ENCODE data around the gene MYMX. TPM values are rescaled to one million over a fixed set of nuclear protein-coding genes. Genes with fewer than 3 reads are reported as not detected.

The MYMX gene
- total and polyA plus RNA-seq, 2 of the 13 experiments (the other 11 are each of a cell fraction or from before 2014, with no cell fraction given) = not detected

DNA sequence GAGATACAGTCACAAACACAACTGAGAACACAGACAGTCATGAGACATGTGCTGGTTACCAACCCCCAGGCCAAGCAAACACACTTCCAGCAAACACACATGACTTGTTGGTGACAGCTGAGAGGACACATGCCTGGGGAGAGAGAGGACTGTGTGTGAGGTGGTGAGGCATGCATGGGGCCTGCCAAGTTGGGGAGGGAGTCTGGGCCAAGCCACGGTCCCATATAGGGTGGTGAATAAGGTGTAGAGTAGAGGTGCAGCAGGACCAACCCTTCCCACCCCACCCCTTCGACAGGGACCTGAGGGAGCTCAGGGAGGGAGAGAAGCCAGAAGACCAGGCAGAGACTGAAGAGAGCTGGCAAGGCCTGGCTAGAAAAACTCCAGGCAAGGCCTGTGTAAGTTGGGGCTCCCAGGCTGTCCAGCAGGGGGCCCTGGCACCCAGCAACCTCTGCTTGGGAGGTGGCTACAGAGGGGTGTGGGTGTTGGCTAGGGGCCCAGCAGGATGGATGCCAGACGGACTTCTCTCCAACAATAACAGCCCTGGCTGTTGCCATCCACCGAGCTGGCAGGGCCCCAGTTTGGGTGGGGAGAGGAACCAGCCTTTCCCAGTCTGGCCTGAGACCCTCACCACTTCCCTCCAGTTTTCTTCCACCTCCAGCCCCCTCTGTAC is 4.7 kb downstream of the MYMX start (continued):
- TF ChIP-seq, protein P1, sequence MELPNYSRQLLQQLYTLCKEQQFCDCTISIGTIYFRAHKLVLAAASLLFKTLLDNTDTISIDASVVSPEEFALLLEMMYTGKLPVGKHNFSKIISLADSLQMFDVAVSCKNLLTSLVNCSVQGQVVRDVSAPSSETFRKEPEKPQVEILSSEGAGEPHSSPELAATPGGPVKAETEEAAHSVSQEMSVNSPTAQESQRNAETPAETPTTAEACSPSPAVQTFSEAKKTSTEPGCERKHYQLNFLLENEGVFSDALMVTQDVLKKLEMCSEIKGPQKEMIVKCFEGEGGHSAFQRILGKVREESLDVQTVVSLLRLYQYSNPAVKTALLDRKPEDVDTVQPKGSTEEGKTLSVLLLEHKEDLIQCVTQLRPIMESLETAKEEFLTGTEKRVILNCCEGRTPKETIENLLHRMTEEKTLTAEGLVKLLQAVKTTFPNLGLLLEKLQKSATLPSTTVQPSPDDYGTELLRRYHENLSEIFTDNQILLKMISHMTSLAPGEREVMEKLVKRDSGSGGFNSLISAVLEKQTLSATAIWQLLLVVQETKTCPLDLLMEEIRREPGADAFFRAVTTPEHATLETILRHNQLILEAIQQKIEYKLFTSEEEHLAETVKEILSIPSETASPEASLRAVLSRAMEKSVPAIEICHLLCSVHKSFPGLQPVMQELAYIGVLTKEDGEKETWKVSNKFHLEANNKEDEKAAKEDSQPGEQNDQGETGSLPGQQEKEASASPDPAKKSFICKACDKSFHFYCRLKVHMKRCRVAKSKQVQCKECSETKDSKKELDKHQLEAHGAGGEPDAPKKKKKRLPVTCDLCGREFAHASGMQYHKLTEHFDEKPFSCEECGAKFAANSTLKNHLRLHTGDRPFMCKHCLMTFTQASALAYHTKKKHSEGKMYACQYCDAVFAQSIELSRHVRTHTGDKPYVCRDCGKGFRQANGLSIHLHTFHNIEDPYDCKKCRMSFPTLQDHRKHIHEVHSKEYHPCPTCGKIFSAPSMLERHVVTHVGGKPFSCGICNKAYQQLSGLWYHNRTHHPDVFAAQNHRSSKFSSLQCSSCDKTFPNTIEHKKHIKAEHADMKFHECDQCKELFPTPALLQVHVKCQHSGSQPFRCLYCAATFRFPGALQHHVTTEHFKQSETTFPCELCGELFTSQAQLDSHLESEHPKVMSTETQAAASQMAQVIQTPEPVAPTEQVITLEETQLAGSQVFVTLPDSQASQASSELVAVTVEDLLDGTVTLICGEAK (IDR thresholded peaks at IDR 0.05) = no peak
- TF ChIP-seq, protein P1 (CRISPR knock-in tag; IDR thresholded peaks at IDR 0.05) = no peak; the same call in 1 of the 2 replicates
- TF ChIP-seq ZNF234 (CRISPR knock-in tag; conservative IDR thresholded peaks at IDR 0.05) = no peak
- TF ChIP-seq, protein P2, sequence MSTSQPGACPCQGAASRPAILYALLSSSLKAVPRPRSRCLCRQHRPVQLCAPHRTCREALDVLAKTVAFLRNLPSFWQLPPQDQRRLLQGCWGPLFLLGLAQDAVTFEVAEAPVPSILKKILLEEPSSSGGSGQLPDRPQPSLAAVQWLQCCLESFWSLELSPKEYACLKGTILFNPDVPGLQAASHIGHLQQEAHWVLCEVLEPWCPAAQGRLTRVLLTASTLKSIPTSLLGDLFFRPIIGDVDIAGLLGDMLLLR (CRISPR knock-in tag; IDR thresholded peaks at IDR 0.05) = peak; percentile 75; the same call in 1 of the 2 replicates
- TF ChIP-seq, protein P3, sequence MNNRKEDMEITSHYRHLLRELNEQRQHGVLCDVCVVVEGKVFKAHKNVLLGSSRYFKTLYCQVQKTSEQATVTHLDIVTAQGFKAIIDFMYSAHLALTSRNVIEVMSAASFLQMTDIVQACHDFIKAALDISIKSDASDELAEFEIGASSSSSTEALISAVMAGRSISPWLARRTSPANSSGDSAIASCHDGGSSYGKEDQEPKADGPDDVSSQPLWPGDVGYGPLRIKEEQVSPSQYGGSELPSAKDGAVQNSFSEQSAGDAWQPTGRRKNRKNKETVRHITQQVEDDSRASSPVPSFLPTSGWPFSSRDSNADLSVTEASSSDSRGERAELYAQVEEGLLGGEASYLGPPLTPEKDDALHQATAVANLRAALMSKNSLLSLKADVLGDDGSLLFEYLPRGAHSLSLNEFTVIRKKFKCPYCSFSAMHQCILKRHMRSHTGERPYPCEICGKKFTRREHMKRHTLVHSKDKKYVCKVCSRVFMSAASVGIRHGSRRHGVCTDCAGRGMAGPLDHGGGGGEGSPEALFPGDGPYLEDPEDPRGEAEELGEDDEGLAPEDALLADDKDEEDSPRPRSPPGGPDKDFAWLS (CRISPR knock-in tag; IDR thresholded peaks at IDR 0.05; ENCODE audit: borderline replicate concordance) = no peak
- no peak for TF ChIP-seq JUND (CRISPR knock-in tag; IDR thresholded peaks at IDR 0.05)
- TF ChIP-seq SPEN (CRISPR knock-in tag; IDR thresholded peaks at IDR 0.05; ENCODE audit: low read depth) = peak; percentile 62; the same call in 1 of the 2 replicates
- no peak for TF ChIP-seq CEBPG (CRISPR knock-in tag; IDR thresholded peaks at IDR 0.05)
- no peak for TF ChIP-seq KAT2B (IDR thresholded peaks at IDR 0.05; ENCODE audit: borderline replicate concordance, low read depth, low read length)
- TF ChIP-seq XBP1 (CRISPR knock-in tag; IDR thresholded peaks at IDR 0.05) = no peak
- TF ChIP-seq ZNF660 (CRISPR knock-in tag; IDR thresholded peaks at IDR 0.05; ENCODE audit: borderline replicate concordance, low read depth) = no peak
- no peak for TF ChIP-seq ZNF678 (CRISPR knock-in tag; IDR thresholded peaks at IDR 0.05)
- TF ChIP-seq NPAS2 (CRISPR knock-in tag; IDR thresholded peaks at IDR 0.05; ENCODE audit: borderline replicate concordance) = no peak
- TF ChIP-seq LCORL (IDR thresholded peaks at IDR 0.05) = no peak
- TF ChIP-seq LCORL (CRISPR knock-in tag; IDR thresholded peaks at IDR 0.05) = peak; percentile 88
- no peak for TF ChIP-seq HDAC1 (CRISPR knock-in tag; IDR thresholded peaks at IDR 0.05)
- TF ChIP-seq NCOR1 (IDR thresholded peaks at IDR 0.05; ENCODE audit: borderline replicate concordance, low read length) = no peak
- TF ChIP-seq ERF (CRISPR knock-in tag; IDR thresholded peaks at IDR 0.05) = peak; percentile 59; the same call in 1 of the 2 replicates
- TF ChIP-seq, protein P4, sequence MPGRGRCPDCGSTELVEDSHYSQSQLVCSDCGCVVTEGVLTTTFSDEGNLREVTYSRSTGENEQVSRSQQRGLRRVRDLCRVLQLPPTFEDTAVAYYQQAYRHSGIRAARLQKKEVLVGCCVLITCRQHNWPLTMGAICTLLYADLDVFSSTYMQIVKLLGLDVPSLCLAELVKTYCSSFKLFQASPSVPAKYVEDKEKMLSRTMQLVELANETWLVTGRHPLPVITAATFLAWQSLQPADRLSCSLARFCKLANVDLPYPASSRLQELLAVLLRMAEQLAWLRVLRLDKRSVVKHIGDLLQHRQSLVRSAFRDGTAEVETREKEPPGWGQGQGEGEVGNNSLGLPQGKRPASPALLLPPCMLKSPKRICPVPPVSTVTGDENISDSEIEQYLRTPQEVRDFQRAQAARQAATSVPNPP (CRISPR knock-in tag; IDR thresholded peaks at IDR 0.05) = no peak
